B cell (primary cell): ENCODE measurements around the gene HSPBP1. TPM values are rescaled to one million over a fixed set of nuclear protein-coding genes. Genes with fewer than 3 reads are reported as not detected.

ENCODE experiments used
- ATAC-seq: fragments of 200-7000 bp; cut with Tn5 transposase; one replicate; pipeline ENCODE4 v1.10.0; 2021; ENCODE audit warnings: low read depth, mild to moderate bottlenecking, moderate number of reproducible peaks, moderate library complexity
- CTCF ChIA-PET: fragments of 350-600 bp; sonication (Branson Sonifier 250); formaldehyde crosslinking; loops from one replicate; lab custom pipeline; 2021; ENCODE audit warnings: antibody characterized with exemption, inconsistent platforms; lab: Charles Lee
- POLR2A ChIA-PET: fragments of 350-600 bp; sonication (Branson Sonifier 250); formaldehyde crosslinking; loops from one replicate; lab custom pipeline; 2021; ENCODE audit warnings: antibody characterized with exemption; lab: Charles Lee
- DNase-seq: peaks from one replicate; pipeline ENCODE4 v3.0.0; 2013
- H2AFZ ChIP-seq: 2 replicates; pipeline ENCODE4 v1.6.1; 2012; ENCODE audit warnings: mild to moderate bottlenecking, low read depth, low read length; ENCODE audit not compliant: insufficient read depth, poor library complexity, severe bottlenecking
- H3K27ac ChIP-seq, 2 donors: 1 replicate in 1 of 2; 2 replicates in 1 of 2; pipeline ENCODE4 v1.5.1; 2012 to 2013; ENCODE audit warnings: low read length in 2 of 2, mild to moderate bottlenecking in 2 of 2, moderate library complexity in 1 of 2
- H3K27me3 ChIP-seq, 4 experiments: fragments of 200-600 bp in 1 of 4; sonication (generic) in 1 of 4; replicated peaks in 1 of 4; 1 replicate in 2 of 4; 2 replicates in 2 of 4; pipeline versions ENCODE4 v1.6.1 to v1.7.0; 2013 to 2016; ENCODE audit warnings: low read length in 3 of 4, mild to moderate bottlenecking in 2 of 4, mixed read lengths in 1 of 4, moderate library complexity in 1 of 4; ENCODE audit not compliant: insufficient read depth in 4 of 4, control insufficient read depth in 3 of 4; ENCODE audit errors: control extremely low read depth in 1 of 4
- H3K36me3 ChIP-seq, 2 experiments: replicated peaks in 1 of 2; 1 replicate in 1 of 2; 2 replicates in 1 of 2; pipeline versions ENCODE4 v1.6.1 to v1.7.1; 2013; ENCODE audit warnings: low read length in 1 of 2; ENCODE audit not compliant: insufficient read depth in 2 of 2, control insufficient read depth in 1 of 2; ENCODE audit errors: control extremely low read depth in 1 of 2, extremely low read depth in 1 of 2
- H3K4me1 ChIP-seq, 2 donors: fragments of 200-600 bp in 1 of 2; sonication (generic) in 1 of 2; 1 replicate in 1 of 2; 2 replicates in 1 of 2; pipeline versions ENCODE4 v1.5.1 to v1.6.1; 2013 to 2017; ENCODE audit warnings: low read length in 2 of 2; ENCODE audit not compliant: control insufficient read depth in 2 of 2, insufficient read depth in 2 of 2
- H3K4me2 ChIP-seq: replicated peaks from 2 replicates; pipeline ENCODE3; 2012; ENCODE audit warnings: mild to moderate bottlenecking, low read depth, low read length; ENCODE audit not compliant: poor library complexity, severe bottlenecking
- H3K4me3 ChIP-seq, 5 experiments: fragments of 200-600 bp in 1 of 5; sonication (generic) in 1 of 5; 1 replicate in 3 of 5; 2 replicates in 2 of 5; pipeline versions ENCODE4 v1.5.1 to v1.7.0; 2011 to 2016; ENCODE audit warnings: low read length in 4 of 5, mild to moderate bottlenecking in 4 of 5, low read depth in 2 of 5, control low read depth in 1 of 5, moderate library complexity in 1 of 5; ENCODE audit not compliant: insufficient read depth in 1 of 5; ENCODE audit errors: control extremely low read depth in 1 of 5, extremely low read depth in 1 of 5
- H3K79me2 ChIP-seq: fragments of 200-600 bp; sonication (generic); one replicate; pipeline ENCODE4 v1.6.0; 2016; ENCODE audit warnings: low read length; ENCODE audit not compliant: control insufficient read depth, insufficient read depth
- H3K9ac ChIP-seq: fragments of 200-600 bp; sonication (generic); 2 replicates; pipeline ENCODE4 v1.6.1; 2017; ENCODE audit warnings: mild to moderate bottlenecking, low read length, moderate library complexity
- H3K9me3 ChIP-seq, 3 donors: one replicate each; pipeline versions ENCODE4 v1.6.1 to v1.7.1; 2013; ENCODE audit warnings: low read length in 2 of 3; ENCODE audit not compliant: control insufficient read depth in 2 of 3, insufficient read depth in 1 of 3; ENCODE audit errors: control extremely low read depth in 1 of 3
- H4K20me1 ChIP-seq: 2 replicates; pipeline ENCODE4 v1.6.0; 2012; ENCODE audit warnings: mild to moderate bottlenecking, low read length; ENCODE audit not compliant: insufficient read depth, control insufficient read depth, poor library complexity, severe bottlenecking
- H3K27ac Mint-ChIP-seq: one replicate; pipeline ENCODE4 v1.8.0; 2021; ENCODE audit warnings: mixed read lengths
- H3K27me3 Mint-ChIP-seq: one replicate; pipeline ENCODE4 v1.8.0; 2021; ENCODE audit warnings: mixed read lengths
- H3K4me1 Mint-ChIP-seq: one replicate; pipeline ENCODE4 v1.8.0; 2021; ENCODE audit warnings: mixed read lengths
- H3K4me3 Mint-ChIP-seq: one replicate; pipeline ENCODE4 v1.8.0; 2021; ENCODE audit warnings: mixed read lengths
- H3K9me3 Mint-ChIP-seq: one replicate; pipeline ENCODE4 v1.8.0; 2022; ENCODE audit warnings: mixed read lengths; ENCODE audit not compliant: insufficient read depth
- EZH2 ChIP-seq: IDR thresholded peaks from 2 replicates; pipeline ENCODE4 v1.6.1; 2012; ENCODE audit warnings: borderline replicate concordance, low read depth, mild to moderate bottlenecking, moderate library complexity, low read length; ENCODE audit not compliant: insufficient read depth, poor library complexity, severe bottlenecking
- WGBS: methylation state at CpG from one replicate; pipeline ENCODE4 v1.1.5; 2013; ENCODE audit warnings: missing lambda C conversion rate; ENCODE audit not compliant: insufficient coverage; 5-methylcytosine and 5-hydroxymethylcytosine counted together
- intact Hi-C: fragments of 100-400 bp; cut with micrococcal nuclease; formaldehyde crosslinking; loops from one replicate; pipeline ENCODE4 v1.10.0; 2022
- polyA plus RNA-seq: library from polyadenylated mRNA; depleted of rRNA; stranded (reverse); fragments of >200 nt; gene quantifications from 2 replicates; pipeline ENCODE4 v1.2.3, GENCODE V29; 2012
- total RNA-seq, 2 donors: library from RNA; stranded (reverse); fragments of 120-200 nt in 1 of 2; gene quantifications; 1 replicate in 1 of 2; 2 replicates in 1 of 2; pipeline versions ENCODE4 v1.2.3 to v1.2.4, GENCODE V29; 2013 to 2022
- TF ChIP-seq, protein P1 (sequence below): fragments of 200-600 bp; IDR thresholded peaks from one replicate; pipeline ENCODE4 v1.8.0; 2022; ENCODE audit warnings: antibody characterized with exemption, mild to moderate bottlenecking

HSPBP1 gene
- total and polyA plus RNA-seq, 2 donors (not counting 1 experiment from before 2014, with no cell fraction given): 15.6 to 19.0 TPM

DNA sequence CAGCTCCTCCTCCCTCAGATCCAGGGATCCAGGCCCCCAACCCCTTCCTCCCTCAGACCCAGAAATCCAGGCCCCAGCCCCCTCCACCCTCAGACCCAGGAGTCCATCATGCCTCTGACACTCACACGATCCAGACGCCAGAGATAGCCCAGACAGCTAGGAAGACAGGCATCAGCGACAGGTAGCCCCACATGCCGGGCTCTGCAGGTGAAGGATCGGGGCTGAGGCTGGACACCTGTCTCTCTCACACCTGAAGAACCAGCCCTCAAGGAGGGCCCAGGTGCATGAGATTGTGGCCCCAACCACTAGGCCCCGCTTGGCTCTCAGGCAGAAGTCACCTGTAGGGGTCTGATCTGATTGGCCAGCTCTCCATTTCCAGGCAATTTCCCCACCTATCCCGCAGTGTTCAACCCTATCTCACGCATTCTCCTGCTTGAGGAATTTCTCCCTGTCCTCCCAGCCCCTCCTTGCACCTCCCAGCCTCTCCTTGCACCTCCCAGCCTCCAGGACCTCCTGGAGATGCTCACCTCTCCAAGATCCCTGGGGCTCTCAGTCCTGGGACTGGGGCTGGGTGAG lies 41.0 kb upstream of the HSPBP1 start:
- Mint-ChIP-seq H3K4me1 (no peaks in the 10 kb centered on the region), H3K27me3 (peaks cover 19% of the 10 kb centered on the region), H3K9me3 (no peaks in the 10 kb centered on the region), H3K4me3 (no peak overlapping the region), H3K27ac (no peak overlapping the region)
- ATAC-seq (no peak), DNase-seq (no peak)
- no peaks in the 10 kb centered on the region for H4K20me1 ChIP-seq
- H3K4me2 ChIP-seq: no peak overlapping the region
- 90% methylated on average over 5 of the region's 8 CpGs for WGBS
- H3K4me1 ChIP-seq: peaks cover 0 to 4% of the 10 kb centered on the region in 2 donors
- no peak for TF ChIP-seq EZH2
- TF ChIP-seq, protein P1, sequence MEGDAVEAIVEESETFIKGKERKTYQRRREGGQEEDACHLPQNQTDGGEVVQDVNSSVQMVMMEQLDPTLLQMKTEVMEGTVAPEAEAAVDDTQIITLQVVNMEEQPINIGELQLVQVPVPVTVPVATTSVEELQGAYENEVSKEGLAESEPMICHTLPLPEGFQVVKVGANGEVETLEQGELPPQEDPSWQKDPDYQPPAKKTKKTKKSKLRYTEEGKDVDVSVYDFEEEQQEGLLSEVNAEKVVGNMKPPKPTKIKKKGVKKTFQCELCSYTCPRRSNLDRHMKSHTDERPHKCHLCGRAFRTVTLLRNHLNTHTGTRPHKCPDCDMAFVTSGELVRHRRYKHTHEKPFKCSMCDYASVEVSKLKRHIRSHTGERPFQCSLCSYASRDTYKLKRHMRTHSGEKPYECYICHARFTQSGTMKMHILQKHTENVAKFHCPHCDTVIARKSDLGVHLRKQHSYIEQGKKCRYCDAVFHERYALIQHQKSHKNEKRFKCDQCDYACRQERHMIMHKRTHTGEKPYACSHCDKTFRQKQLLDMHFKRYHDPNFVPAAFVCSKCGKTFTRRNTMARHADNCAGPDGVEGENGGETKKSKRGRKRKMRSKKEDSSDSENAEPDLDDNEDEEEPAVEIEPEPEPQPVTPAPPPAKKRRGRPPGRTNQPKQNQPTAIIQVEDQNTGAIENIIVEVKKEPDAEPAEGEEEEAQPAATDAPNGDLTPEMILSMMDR: no peak
- H3K79me2 ChIP-seq: no peaks in the 10 kb centered on the region
- intact Hi-C loops: no loop called here
- no peaks in the 10 kb centered on the region for H3K36me3 ChIP-seq
- H2AFZ ChIP-seq: no peak overlapping the region
- no peak overlapping the region for H3K4me3 ChIP-seq
- H3K9ac ChIP-seq: no peak overlapping the region
- POLR2A ChIA-PET: interaction anchor here (0.8 kb wide), 1 partner anchor 28 kb away, joined by 4 read pairs; no protein-coding TSS in a partner anchor
- CTCF ChIA-PET: no interaction called here
- peaks cover 0 to 10% (median 1%) of the 10 kb centered on the region in 4 experiments for H3K27me3 ChIP-seq
- H3K9me3 ChIP-seq: peaks cover 0 to 4% (median 0%) of the 10 kb centered on the region in 3 donors
- no peak overlapping the region for H3K27ac ChIP-seq

DNA sequence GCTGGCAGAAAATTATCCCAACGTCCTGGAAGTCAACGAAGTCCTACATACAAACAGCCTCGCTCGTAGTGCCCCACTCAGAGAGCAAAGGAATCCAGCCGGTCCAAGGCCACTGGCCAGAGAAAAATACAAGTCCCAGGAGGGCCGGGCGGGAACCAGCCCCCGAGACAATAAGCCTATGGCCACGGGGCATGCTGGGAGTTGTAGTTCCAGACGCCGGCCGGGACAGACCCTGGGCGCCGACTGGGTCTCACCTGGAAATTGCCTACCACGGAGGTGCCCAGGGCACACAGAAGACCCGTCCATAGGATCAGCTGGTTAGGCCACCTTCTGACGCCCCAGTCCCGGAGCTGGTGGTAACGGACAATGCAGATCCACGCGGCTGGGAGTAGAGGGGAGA lies 39.9 kb upstream of the HSPBP1 start:
- H3K36me3 ChIP-seq: no peaks in the 10 kb centered on the region
- no peaks in the 10 kb centered on the region for H3K9me3 Mint-ChIP-seq
- no peak overlapping the region for H3K4me3 Mint-ChIP-seq
- H3K9ac ChIP-seq: no peak overlapping the region
- DNase-seq (no peak), ATAC-seq (no peak)
- no peaks in the 10 kb centered on the region for H3K79me2 ChIP-seq
- H3K27ac Mint-ChIP-seq: no peak overlapping the region
- ChIA-PET POLR2A (no interaction called here), CTCF (no interaction called here)
- TF ChIP-seq, protein P1: no peak
- no peak for TF ChIP-seq EZH2
- 88% methylated on average over 21 of the region's 21 CpGs for WGBS
- H3K4me3 ChIP-seq: no peak overlapping the region
- H3K4me2 ChIP-seq: no peak overlapping the region
- no peak overlapping the region for H2AFZ ChIP-seq
- H3K4me1 ChIP-seq: peaks cover 0 to under 1% of the 10 kb centered on the region in 2 donors
- peaks cover 0 to 3% (median 0%) of the 10 kb centered on the region in 3 donors for H3K9me3 ChIP-seq
- no peaks in the 10 kb centered on the region for H3K4me1 Mint-ChIP-seq
- intact Hi-C loops: no loop called here
- no peak overlapping the region for H3K27ac ChIP-seq
- peaks cover 16% of the 10 kb centered on the region for H3K27me3 Mint-ChIP-seq
- H4K20me1 ChIP-seq: no peaks in the 10 kb centered on the region
- peaks cover 0 to 8% (median under 1%) of the 10 kb centered on the region in 4 experiments for H3K27me3 ChIP-seq
